GM12891 (cell line): ENCODE results near the gene PRSS8.

Experiments used
- DNase-seq: peaks from one replicate; pipeline ENCODE4 v3.0.0; 2011; ENCODE audit warnings: low spot score; ENCODE audit not compliant: insufficient read length
- FAIRE-seq: peaks from 2 replicates; lab custom pipeline; 2011; peaks lifted over from hg19 to GRCh38; lab: Jason Lieb, UNC
- PAX5 ChIP-seq: IDR thresholded peaks from 2 replicates; pipeline ENCODE4 v1.6.1; 2011; ENCODE audit warnings: low read length, moderate library complexity, mild to moderate bottlenecking; ENCODE audit not compliant: insufficient read depth, severe bottlenecking
- POLR2A ChIP-seq: IDR thresholded peaks from 2 replicates; pipeline ENCODE4 v1.6.1; 2011; ENCODE audit warnings: low read depth, low read length, control low read depth
- POLR2AphosphoS5 ChIP-seq: IDR thresholded peaks from 2 replicates; pipeline ENCODE4 v1.6.1; 2011; ENCODE audit warnings: low read depth, low read length, control low read depth
- POU2F2 ChIP-seq: IDR thresholded peaks from 2 replicates; pipeline ENCODE4 v1.6.1; 2011; ENCODE audit warnings: low read depth, mild to moderate bottlenecking, control low read depth, low read length, moderate library complexity
- SPI1 ChIP-seq: IDR thresholded peaks from 2 replicates; pipeline ENCODE4 v1.6.1; 2011; ENCODE audit warnings: low read depth, low read length, control low read depth
- TAF1 ChIP-seq: IDR thresholded peaks from 2 replicates; pipeline ENCODE4 v1.6.1; 2011; ENCODE audit warnings: low read depth, low read length, control low read depth

Gene PRSS8

DNA sequence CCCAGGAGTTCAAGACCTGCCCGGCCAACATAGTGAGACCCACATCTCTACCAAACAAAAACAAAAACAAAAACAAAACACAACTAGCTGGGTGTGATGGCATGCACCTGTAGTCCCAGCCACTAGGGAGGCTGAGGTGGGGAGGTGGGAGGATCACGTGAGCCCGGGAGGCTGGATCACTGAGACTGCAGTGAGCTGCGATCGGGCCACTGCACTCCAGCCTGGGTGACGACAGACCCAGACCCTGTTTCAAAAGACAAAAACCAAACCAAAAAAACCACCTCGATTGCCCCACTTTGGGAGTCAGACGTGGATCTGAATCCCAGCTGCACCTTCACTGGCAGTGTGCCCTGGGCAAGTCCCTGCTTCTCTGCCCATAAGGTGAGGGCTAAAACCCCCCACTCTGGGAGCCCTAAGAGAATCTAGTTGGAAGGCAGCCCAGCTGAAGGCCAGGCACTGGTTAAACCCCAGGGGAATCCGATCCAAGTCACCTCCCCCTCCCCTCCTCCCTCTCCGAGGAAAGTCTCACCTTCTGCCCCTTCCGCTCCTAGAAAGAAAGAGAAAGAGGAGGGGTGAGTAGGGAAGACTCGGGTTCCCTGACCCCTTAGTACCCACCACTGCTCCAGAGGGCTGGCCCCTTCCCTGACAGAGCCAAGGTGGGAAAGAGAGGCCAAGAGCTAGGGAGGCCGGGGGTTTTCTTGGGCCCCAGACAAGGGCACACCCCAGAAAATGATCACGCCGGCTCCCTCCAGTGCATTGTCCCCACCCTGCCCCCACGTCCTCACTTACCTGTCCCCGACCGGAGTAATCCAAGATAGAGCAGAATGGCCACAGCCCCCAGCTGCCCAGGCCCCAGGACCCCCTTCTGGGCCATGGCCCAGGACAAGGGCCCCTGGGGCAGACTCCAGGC is 647 bp downstream of the PRSS8 start:
- DNase-seq = no peak
- TF ChIP-seq SPI1 (no peak), POLR2AphosphoS5 (no peak), POLR2A (no peak)
- no peak for FAIRE-seq

DNA sequence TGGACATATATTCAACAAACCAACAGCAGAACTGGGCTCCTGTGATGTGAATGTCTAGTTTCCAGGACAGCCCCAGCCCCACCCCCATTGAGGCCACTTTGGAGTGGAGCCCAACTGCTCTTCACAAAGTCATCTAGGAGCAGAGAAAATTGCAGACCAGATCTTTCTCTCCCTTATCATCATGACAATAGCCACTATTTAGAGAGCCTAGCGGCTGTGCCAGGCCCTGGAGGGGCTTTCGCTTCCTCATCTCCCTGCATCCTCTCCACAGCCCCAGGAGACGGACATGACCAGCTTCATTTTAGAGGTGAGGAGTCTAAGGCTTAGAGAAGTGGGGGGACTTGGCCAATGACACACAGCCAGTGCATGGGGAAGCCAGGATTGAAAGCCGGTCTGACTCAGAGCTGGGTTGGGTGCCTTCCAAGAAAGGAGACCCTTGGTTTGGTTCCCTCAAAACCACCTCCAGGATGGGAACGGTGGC is 1.4 kb downstream of the PRSS8 start:
- DNase-seq (no peak), FAIRE-seq (no peak)
- TF ChIP-seq POU2F2 (no peak), SPI1 (no peak), PAX5 (no peak), POLR2A (no peak), TAF1 (no peak), POLR2AphosphoS5 (no peak)

DNA sequence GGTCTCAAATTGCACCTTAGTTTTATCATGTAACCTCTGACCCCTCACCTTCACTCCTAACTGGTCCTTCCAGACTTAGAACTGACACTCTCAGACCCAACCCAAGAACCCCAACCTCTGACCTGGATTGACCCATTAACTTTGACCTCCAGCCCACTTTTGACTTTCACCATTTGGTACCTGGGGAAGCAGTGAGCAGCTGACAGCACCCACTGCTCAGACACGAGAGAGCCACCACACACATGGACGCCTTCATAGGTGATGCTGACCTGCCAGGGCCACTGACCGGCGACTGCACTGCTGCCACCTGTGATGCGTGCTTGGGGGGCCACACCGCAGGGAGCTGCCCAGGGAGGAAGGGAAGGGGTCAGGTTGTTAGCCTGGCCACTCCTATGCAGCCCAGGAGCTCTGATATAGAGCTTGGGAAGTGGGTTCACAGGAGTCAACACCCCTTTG is 2.5 kb downstream of the PRSS8 start:
- no peak for TF ChIP-seq TAF1
- no peak for TF ChIP-seq SPI1
- TF ChIP-seq POLR2A = no peak
- no peak for TF ChIP-seq PAX5
- no peak for TF ChIP-seq POU2F2
- TF ChIP-seq POLR2AphosphoS5 = no peak
- no peak for FAIRE-seq
- DNase-seq = no peak

DNA sequence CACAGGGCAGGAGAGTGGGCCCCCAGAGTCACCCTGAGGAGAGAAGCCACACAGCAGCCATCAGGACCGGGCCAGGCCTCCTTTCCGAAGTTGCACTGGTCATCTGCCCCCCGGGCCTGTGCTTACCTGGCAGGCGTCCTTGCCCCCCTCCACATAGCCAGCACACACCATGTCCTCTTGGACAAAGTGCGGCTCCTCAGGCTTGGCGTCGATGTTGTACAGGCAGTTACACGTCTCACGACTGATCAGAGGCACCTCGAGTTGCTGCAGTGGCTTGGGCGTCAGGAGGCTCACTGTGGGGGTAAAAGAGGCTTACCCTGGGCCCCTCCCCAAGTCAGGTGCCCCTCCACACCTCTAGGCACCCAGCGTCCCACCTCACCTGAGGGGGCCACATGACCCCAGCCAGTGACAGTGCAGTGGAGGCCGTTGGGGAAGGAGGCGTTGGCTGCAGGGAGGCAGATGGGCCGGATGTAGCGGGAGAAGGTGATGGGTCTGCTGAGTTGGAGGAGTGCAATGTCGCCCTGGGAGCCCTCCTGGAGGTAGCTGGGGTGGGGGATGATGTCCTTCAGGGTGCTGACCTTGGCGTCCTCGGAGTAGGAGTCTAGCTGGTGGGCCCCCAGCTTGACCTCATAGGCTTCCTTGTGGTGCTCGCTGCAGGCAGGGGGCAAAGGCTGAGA is 3.1 kb downstream of the PRSS8 start:
- TF ChIP-seq TAF1 (no peak), PAX5 (no peak), POLR2AphosphoS5 (no peak), POU2F2 (no peak), SPI1 (no peak), POLR2A (no peak)
- DNase-seq (no peak), FAIRE-seq (no peak)

DNA sequence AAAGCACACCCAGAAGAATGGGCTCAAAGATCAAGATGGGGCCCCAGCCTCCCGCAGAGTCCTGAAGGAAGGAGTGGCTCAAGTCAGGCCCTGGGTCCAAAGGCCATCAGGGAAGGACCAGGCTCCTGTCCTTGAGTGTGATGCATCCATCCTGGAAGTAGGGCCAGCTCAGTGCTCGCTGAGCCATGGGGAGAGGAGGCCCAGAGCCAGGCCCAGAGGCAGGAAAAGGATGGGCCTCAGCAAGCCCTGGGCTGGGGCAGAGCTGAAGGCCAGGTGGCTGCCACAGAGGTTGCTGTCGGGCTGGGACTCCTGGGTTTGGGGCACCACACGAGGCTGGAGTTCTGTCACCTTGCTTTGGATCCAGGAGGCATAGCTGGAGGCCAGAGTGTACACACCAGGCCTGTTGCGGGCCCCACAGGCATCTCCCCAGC is 3.7 kb downstream of the PRSS8 start:
- FAIRE-seq (no peak), DNase-seq (no peak)
- TF ChIP-seq TAF1 (no peak), SPI1 (no peak)

DNA sequence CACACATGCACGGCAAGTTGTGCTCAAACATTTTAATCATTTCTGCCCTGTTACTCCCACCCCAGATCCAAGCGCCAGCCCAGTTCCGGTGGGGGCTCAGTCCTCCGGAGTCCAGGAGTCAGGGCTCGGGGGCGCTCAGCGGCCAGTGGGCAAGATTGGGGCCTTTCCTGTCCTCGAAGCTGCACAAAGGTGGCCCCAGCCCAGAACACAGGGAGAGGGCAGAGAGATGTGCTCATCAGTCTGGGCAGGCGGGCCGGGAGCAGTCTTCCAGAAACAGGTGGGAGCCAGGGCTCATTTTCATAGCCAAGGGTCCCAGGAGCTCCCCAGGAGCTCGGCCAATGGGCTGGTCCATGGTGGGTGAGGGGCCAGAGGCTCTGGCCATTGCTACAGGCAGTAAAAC is 4.1 kb downstream of the PRSS8 start:
- TF ChIP-seq PAX5 (no peak), POLR2AphosphoS5 (no peak), POU2F2 (no peak), SPI1 (no peak), POLR2A (no peak), TAF1 (no peak)
- no peak for FAIRE-seq
- DNase-seq = no peak

DNA sequence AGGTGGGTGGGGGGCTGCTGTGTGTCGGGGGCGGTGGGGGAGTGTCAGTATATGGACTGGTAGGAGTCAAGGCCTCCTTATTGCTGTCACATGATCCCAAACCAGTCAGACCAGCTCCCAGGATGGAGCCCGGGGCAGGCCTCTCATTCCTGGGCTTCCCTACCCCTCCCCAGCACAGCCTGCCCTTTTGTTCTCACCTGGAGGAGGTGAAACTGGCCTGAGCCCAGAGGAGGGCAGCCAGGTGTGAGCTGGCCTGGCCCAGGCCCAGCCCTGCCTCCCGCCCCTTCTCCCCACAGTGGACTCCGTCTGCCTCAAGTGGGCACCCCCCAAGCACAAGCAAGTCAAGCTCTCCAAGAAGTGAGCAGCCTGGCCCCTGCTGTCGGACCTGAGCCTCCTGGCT is 4.6 kb downstream of the PRSS8 start:
- TF ChIP-seq TAF1 = no peak
- TF ChIP-seq SPI1 = no peak
- no peak for TF ChIP-seq PAX5
- TF ChIP-seq POU2F2 = no peak
- no peak for TF ChIP-seq POLR2A
- no peak for TF ChIP-seq POLR2AphosphoS5
- no peak for FAIRE-seq
- DNase-seq = no peak

DNA sequence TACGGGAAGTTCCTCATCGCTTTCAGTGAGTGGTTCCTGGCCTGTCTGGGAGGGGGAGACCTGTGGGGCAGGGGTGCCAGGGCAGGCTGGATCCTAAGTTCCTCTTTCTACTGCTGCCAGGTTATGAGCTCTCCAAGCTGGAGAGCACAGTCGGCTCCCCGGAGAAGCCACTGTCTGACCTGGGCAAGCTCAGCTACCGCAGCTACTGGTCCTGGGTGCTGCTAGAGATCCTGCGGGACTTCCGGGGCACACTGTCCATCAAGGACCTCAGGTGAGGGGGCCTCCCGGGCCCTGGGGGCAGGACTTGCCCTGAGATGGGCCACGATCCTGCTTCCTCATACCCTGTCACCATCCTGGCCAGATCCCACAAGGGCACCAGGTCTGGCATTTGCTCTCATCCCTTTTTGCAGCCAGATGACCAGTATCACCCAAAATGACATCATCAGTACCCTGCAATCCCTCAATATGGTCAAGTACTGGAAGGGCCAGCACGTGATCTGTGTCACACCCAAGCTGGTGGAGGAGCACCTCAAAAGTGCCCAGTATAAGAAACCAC is 5.1 kb downstream of the PRSS8 start:
- TF ChIP-seq POLR2A (no peak), POLR2AphosphoS5 (no peak), TAF1 (no peak), POU2F2 (no peak), PAX5 (no peak), SPI1 (no peak)
- FAIRE-seq = no peak
- DNase-seq = no peak
